IMR-90 (cell line): Measurements from ENCODE around the gene NPHS1. TPM values are rescaled to one million over a fixed set of nuclear protein-coding genes. Genes with fewer than 3 reads are reported as not detected.

ENCODE experiments used
- ATAC-seq: fragments of 200-7000 bp; cut with Tn5 transposase; 2 replicates; pipeline ENCODE4 v1.9.1; 2020; ENCODE audit warnings: low read depth, mild to moderate bottlenecking, moderate library complexity
- BruUV-seq: library from RNA; stranded (reverse); fragments of 400-500 nt; replicated peaks from 2 replicates; lab custom pipeline; 2021; lab: Mats Ljungman, UMichigan
- CTCF ChIA-PET: fragments of 300-600 bp; formaldehyde crosslinking; extraction: SDS; loops from one replicate; lab custom pipeline; 2021; ENCODE audit warnings: antibody characterized with exemption; lab: Yijun Ruan, JAX
- POLR2A ChIA-PET: fragments of 300-600 bp; sonication (Branson Sonifier 250); formaldehyde crosslinking; loops from one replicate; lab custom pipeline; 2022; ENCODE audit warnings: antibody characterized with exemption; ENCODE audit not compliant: unreplicated experiment; lab: Charles Lee
- DNase-seq: peaks from one replicate; pipeline ENCODE4 v3.0.0; 2013
- H2AFZ ChIP-seq: replicated peaks from 2 replicates; pipeline ENCODE3; 2013; ENCODE audit warnings: low read length, mild to moderate bottlenecking; ENCODE audit not compliant: poor library complexity
- H2AK5ac ChIP-seq: 2 replicates; pipeline ENCODE4 v1.6.1; 2013; ENCODE audit warnings: low read depth, low read length, inconsistent platforms
- H2AK9ac ChIP-seq: replicated peaks from 2 replicates; pipeline ENCODE3; 2013; ENCODE audit warnings: mild to moderate bottlenecking, low read depth, low read length, moderate library complexity; ENCODE audit not compliant: poor library complexity
- H2BK120ac ChIP-seq: 2 replicates; pipeline ENCODE4 v1.6.1; 2013; ENCODE audit warnings: low read depth, low read length, inconsistent platforms
- H2BK15ac ChIP-seq: 3 replicates; pipeline ENCODE4 v1.6.1; 2013; ENCODE audit warnings: low read depth, low read length, inconsistent platforms
- H2BK20ac ChIP-seq: 2 replicates; pipeline ENCODE4 v1.6.1; 2013; ENCODE audit warnings: low read depth, mild to moderate bottlenecking, inconsistent platforms, low read length, moderate library complexity
- H2BK5ac ChIP-seq: 2 replicates; pipeline ENCODE4 v1.6.1; 2013; ENCODE audit warnings: mild to moderate bottlenecking, low read depth, low read length, inconsistent platforms; ENCODE audit not compliant: poor library complexity, severe bottlenecking
- H3K14ac ChIP-seq: replicated peaks from 2 replicates; pipeline ENCODE4 v1.6.1; 2013; ENCODE audit warnings: low read depth, low read length, inconsistent platforms
- H3K18ac ChIP-seq: 2 replicates; pipeline ENCODE4 v1.6.1; 2013; ENCODE audit warnings: low read depth, low read length, control low read depth
- H3K23ac ChIP-seq: 2 replicates; pipeline ENCODE4 v1.6.1; 2013; ENCODE audit warnings: low read depth, low read length, inconsistent platforms
- H3K27ac ChIP-seq: 2 replicates; pipeline ENCODE4 v1.5.1; 2013; ENCODE audit warnings: mild to moderate bottlenecking, control low read depth, low read length; ENCODE audit not compliant: insufficient read depth
- H3K27me3 ChIP-seq: 2 replicates; pipeline ENCODE4 v1.6.1; 2013; ENCODE audit warnings: low read length; ENCODE audit not compliant: control insufficient read depth, insufficient read depth
- H3K36me3 ChIP-seq: 2 replicates; pipeline ENCODE4 v1.6.1; 2013; ENCODE audit warnings: low read length, mixed read lengths; ENCODE audit not compliant: control insufficient read depth, insufficient read depth
- H3K4ac ChIP-seq: 2 replicates; pipeline ENCODE4 v1.6.1; 2013; ENCODE audit warnings: low read depth, low read length, inconsistent platforms
- H3K4me1 ChIP-seq: 2 replicates; pipeline ENCODE4 v1.6.1; 2013; ENCODE audit warnings: low read length, mixed read lengths; ENCODE audit not compliant: control insufficient read depth, insufficient read depth
- H3K4me2 ChIP-seq: 2 replicates; pipeline ENCODE4 v1.6.1; 2013; ENCODE audit warnings: low read depth, mild to moderate bottlenecking, control low read depth, low read length, moderate library complexity
- H3K4me3 ChIP-seq: 2 replicates; pipeline ENCODE4 v1.5.1; 2013; ENCODE audit warnings: low read depth, mild to moderate bottlenecking, control low read depth, low read length, moderate library complexity; ENCODE audit not compliant: insufficient read depth
- H3K56ac ChIP-seq: 2 replicates; pipeline ENCODE4 v1.6.1; 2013; ENCODE audit warnings: low read length, inconsistent platforms; ENCODE audit not compliant: insufficient read depth; ENCODE audit errors: extremely low read depth
- H3K79me1 ChIP-seq, 2 experiments: 2 replicates each; pipeline ENCODE4 v1.6.1; 2013; ENCODE audit warnings: low read length in 2 of 2, inconsistent platforms in 1 of 2, low read depth in 1 of 2
- H3K9ac ChIP-seq: 2 replicates; pipeline ENCODE4 v1.6.1; 2013; ENCODE audit warnings: low read depth, low read length, control low read depth
- H3K9me1 ChIP-seq: 2 replicates; pipeline ENCODE4 v1.6.1; 2013; ENCODE audit warnings: low read length, inconsistent platforms; ENCODE audit not compliant: insufficient read depth
- H3K9me3 ChIP-seq: 2 replicates; pipeline ENCODE4 v1.6.1; 2013; ENCODE audit warnings: low read length; ENCODE audit not compliant: control insufficient read depth, insufficient read depth
- H4K20me1 ChIP-seq: 2 replicates; pipeline ENCODE4 v1.6.1; 2013; ENCODE audit warnings: low read length, inconsistent platforms; ENCODE audit not compliant: insufficient read depth
- H4K5ac ChIP-seq: 2 replicates; pipeline ENCODE4 v1.6.1; 2013; ENCODE audit warnings: mild to moderate bottlenecking, low read depth, low read length, control low read depth
- H4K8ac ChIP-seq, 2 experiments: 2 replicates each; pipeline ENCODE4 v1.6.1; 2013; ENCODE audit warnings: low read depth in 2 of 2, low read length in 2 of 2, control low read depth in 1 of 2, inconsistent platforms in 1 of 2
- H4K91ac ChIP-seq: 2 replicates; pipeline ENCODE4 v1.6.1; 2013; ENCODE audit warnings: low read depth, low read length, inconsistent platforms; ENCODE audit not compliant: insufficient read depth
- RAD21 ChIP-seq: IDR thresholded peaks from 2 replicates; pipeline ENCODE4 v1.6.1; 2012; ENCODE audit warnings: low read length, improper control_type of control experiment
- SMC3 ChIP-seq: fragments of 150-350 bp; IDR thresholded peaks from 2 replicates; pipeline ENCODE4 v1.6.1; 2016; ENCODE audit warnings: low read depth, mild to moderate bottlenecking, antibody characterized with exemption, low read length, moderate library complexity
- WGBS, 2 experiments: methylation state at CpG; one replicate each; pipeline versions ENCODE4 v1.1.5 to v1.1.7; 2013; ENCODE audit warnings: missing lambda C conversion rate in 2 of 2; ENCODE audit not compliant: insufficient read length in 1 of 2; ENCODE audit errors: extremely low coverage in 2 of 2; 5-methylcytosine and 5-hydroxymethylcytosine counted together
- dilution Hi-C: fragments of 300-500 bp; cut with HindIII; formaldehyde crosslinking; loops from one replicate; pipeline ENCODE4 v1.14.3; 2018; ENCODE audit warnings: low sequenced_read_pairs; ENCODE audit not compliant: unreplicated experiment
- in situ Hi-C: fragments of 300-500 bp; cut with MboI; formaldehyde crosslinking; loops from 3 replicates; pipeline ENCODE4 v1.14.3; 2019; ENCODE audit warnings: low sequenced_read_pairs, inconsistent platforms, mixed read lengths
- intact Hi-C: fragments of 100-400 bp; cut with micrococcal nuclease; formaldehyde crosslinking; loops from 2 replicates; pipeline ENCODE4 v1.10.0; 2022
- polyA plus RNA-seq, 3 experiments: library from polyadenylated mRNA; depleted of rRNA; stranded (reverse); fragments of >200 nt; gene quantifications; 2 replicates each; pipeline ENCODE4 v1.2.3, GENCODE V29; 2012; ENCODE audit warnings: low replicate concordance in 1 of 3
- total RNA-seq: library from RNA; depleted of rRNA; stranded (reverse); fragments of >200 nt; gene quantifications from 2 replicates; pipeline ENCODE4 v1.2.3, GENCODE V29; 2012
- TF ChIP-seq, protein P1 (sequence below): fragments of 150-350 bp; IDR thresholded peaks from 2 replicates; pipeline ENCODE4 v1.6.1; 2016; ENCODE audit warnings: low read depth, mild to moderate bottlenecking, low read length, moderate library complexity, borderline replicate concordance

NPHS1 gene
- total and polyA plus RNA-seq, 2 of the 4 experiments (the other 2 are of a cell fraction), result not detected

DNA sequence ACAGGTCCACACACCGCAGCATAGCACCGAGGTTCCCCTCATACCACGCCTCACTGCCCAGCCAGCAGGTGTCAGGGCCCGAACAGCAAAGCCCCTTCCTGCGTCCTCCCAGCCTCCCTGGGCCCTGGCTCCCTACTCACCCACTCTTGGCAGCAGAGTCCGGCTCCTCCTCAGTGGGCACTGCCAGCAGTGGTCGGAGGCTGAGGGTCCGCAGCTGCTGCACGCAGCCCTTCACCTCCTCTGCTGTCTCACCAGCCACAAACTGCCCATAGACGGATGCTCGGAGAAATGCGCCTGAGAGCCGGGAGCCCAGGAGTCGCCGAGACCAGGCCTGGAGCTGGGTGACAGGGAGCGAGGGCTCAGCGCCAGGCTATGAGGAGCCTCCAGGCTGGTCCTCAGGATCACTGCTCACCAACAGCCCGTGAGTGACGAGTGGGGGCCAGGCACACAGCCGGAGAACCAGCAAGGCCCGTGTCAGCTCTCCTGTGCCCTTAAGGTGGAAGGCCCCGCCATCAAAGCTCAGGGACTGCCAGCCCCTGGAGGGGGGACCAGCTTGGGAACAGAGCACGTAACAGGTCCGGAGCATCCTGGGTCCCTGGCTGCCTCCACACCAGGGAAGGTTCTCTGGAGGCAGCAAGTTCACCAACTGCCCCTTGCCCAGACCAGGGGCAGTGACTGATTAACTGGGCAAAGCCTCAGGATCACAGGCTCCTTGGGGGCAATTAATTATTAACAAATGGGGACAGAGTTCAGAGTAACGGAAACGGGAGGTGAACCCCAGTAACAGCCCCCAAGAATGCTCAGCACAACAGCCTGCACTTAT, 39.9 kb downstream of the NPHS1 start, which contains the start of gene PRODH2 (continued):
- no peak for TF ChIP-seq SMC3

DNA sequence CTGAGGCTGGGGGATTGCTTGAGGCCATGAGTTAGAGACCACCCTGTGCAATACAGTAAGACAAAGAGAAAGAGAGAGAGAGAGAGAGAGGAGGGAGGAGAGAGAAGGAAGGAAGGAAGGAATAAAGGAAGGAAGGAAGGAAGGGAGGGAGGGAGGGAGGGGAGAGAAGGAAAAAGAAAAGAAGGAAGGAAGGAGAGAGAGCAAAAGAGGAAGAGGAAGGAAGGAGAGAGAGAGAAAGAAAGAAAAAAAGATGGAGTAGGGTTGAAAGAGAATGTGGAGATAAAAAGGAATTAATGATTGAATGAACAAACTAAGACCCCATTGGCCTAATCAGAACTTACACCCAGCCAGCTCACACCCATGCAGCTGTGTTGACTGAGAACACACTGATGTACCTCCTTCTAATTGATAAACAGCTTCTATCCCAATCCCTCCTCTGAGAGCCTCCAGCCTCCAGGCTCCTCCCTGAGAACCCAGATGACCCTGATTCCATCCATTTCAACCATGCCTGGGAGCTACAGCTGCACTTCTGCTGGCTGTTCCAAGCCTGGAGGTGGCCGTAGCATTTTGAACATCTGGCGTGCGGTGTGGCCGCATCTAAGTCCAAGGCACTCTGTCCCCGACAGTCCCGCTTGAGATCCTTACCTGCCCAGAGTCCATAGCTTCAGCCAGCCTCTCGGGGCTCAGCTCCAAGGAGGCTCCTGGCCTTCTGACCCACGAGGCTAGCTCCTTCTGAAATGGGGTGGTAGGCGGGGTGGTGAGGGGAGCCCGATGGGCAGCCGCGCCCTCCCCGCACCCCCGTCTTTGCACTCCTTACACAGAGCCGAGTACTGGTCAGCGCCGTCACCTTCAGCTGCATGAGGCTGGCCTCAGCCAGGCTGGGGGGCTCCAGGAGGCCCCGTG, 40.7 kb downstream of the NPHS1 start:
- Histone ChIP-seq H4K8ac (no peak overlapping the region), H3K9me3 (no peaks in the 10 kb centered on the region), H3K4me3 (no peak overlapping the region), H3K4me1 (no peaks in the 10 kb centered on the region), H3K9me1 (no peaks in the 10 kb centered on the region), H2BK5ac (no peak overlapping the region), H3K36me3 (no peaks in the 10 kb centered on the region), H3K14ac (no peak overlapping the region), H3K9ac (no peak overlapping the region), H3K4ac (no peak overlapping the region), H4K5ac (no peak overlapping the region), H2AK5ac (no peak overlapping the region), H3K4me2 (no peak overlapping the region), H3K27ac (no peak overlapping the region), H2AK9ac (no peak overlapping the region), H3K56ac (no peak overlapping the region), H3K23ac (no peak overlapping the region), H3K79me1 (no peaks in the 10 kb centered on the region), H4K91ac (no peak overlapping the region), H4K20me1 (no peaks in the 10 kb centered on the region), H2BK120ac (no peak overlapping the region), H2BK15ac (no peak overlapping the region), H2BK20ac (no peak overlapping the region), H3K18ac (no peak overlapping the region), H2AFZ (no peak overlapping the region), H3K27me3 (peaks cover 27% of the 10 kb centered on the region)
- BruUV-seq, result no TSS peak
- WGBS, 2 experiments, result 60% methylated on average over 3 of the region's 18 CpGs; no CpG with 5 or more reads in 1 of the 2 experiments
- ChIA-PET CTCF (no interaction called here), POLR2A (no interaction called here)
- intact Hi-C loops (no loop called here), dilution Hi-C loops (no loop called here), in situ Hi-C loops (no loop called here)
- ATAC-seq, result no peak
- no peak for DNase-seq
- no peak for TF ChIP-seq RAD21
- TF ChIP-seq, protein P1, sequence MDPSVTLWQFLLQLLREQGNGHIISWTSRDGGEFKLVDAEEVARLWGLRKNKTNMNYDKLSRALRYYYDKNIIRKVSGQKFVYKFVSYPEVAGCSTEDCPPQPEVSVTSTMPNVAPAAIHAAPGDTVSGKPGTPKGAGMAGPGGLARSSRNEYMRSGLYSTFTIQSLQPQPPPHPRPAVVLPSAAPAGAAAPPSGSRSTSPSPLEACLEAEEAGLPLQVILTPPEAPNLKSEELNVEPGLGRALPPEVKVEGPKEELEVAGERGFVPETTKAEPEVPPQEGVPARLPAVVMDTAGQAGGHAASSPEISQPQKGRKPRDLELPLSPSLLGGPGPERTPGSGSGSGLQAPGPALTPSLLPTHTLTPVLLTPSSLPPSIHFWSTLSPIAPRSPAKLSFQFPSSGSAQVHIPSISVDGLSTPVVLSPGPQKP, result no peak
